Heart left ventricle (tissue), 16 donors: ENCODE measurements around the gene CRACR2A. TPM values are rescaled to one million over a fixed set of nuclear protein-coding genes. Genes with fewer than 3 reads are reported as not detected.

ENCODE experiments used
- ATAC-seq, 4 donors: fragments of 200-7000 bp; cut with Tn5 transposase; one replicate each; pipeline ENCODE4 v1.9.1; 2020 to 2022; ENCODE audit warnings: moderate library complexity in 4 of 4, mild to moderate bottlenecking in 3 of 4, moderate number of reproducible peaks in 1 of 4
- DNase-seq, 5 donors: peaks; one replicate each; pipeline ENCODE4 v3.0.0-alpha.2; 2020
- H3K27ac ChIP-seq, 12 donors: fragments of 200-600 bp; sonication (generic) in 4 of 12; one replicate each; pipeline versions ENCODE4 v1.5.0 to v1.8.0; 2016 to 2022; ENCODE audit warnings: mild to moderate bottlenecking in 2 of 12
- H3K27me3 ChIP-seq, 9 donors: fragments of 200-600 bp; sonication (generic) in 2 of 9; one replicate each; pipeline versions ENCODE4 v1.5.1 to v1.8.0; 2016 to 2022; ENCODE audit warnings: mild to moderate bottlenecking in 3 of 9
- H3K36me3 ChIP-seq, 9 donors: fragments of 200-600 bp; sonication (generic) in 2 of 9; one replicate each; pipeline versions ENCODE4 v1.5.0 to v1.8.0; 2018 to 2022; ENCODE audit warnings: mild to moderate bottlenecking in 2 of 9
- H3K4me1 ChIP-seq, 12 donors: fragments of 200-600 bp; sonication (generic) in 4 of 12; one replicate each; pipeline versions ENCODE4 v1.5.0 to v1.8.0; 2016 to 2022; ENCODE audit warnings: mild to moderate bottlenecking in 3 of 12
- H3K4me3 ChIP-seq, 12 donors: fragments of 200-600 bp; sonication (generic) in 4 of 12; one replicate each; pipeline versions ENCODE4 v1.5.0 to v1.8.0; 2017 to 2022; ENCODE audit warnings: mild to moderate bottlenecking in 9 of 12, moderate library complexity in 4 of 12
- H3K9me3 ChIP-seq, 12 donors: fragments of 200-600 bp; sonication (generic) in 4 of 12; one replicate each; pipeline versions ENCODE4 v1.5.0 to v1.8.0; 2016 to 2022; ENCODE audit warnings: mild to moderate bottlenecking in 1 of 12
- POLR2A ChIP-seq, 2 donors: fragments of 450-650 bp; IDR thresholded peaks; one replicate each; pipeline ENCODE4 v1.6.1; 2017; ENCODE audit warnings: antibody characterized with exemption in 2 of 2, mild to moderate bottlenecking in 2 of 2, moderate library complexity in 2 of 2
- WGBS, 4 donors: extraction: QIAGEN DNeasy Blood & Tissue Kit in 2 of 4; methylation state at CpG; one replicate each; pipeline versions ENCODE4 v1.1.5 to v1.1.7; 2013 to 2018; 5-methylcytosine and 5-hydroxymethylcytosine counted together
- intact Hi-C, 10 donors: fragments of 100-400 bp; cut with DNase I; formaldehyde crosslinking; loops; one replicate each; pipeline versions ENCODE4 v1.11.1 to v1.14.2; 2022
- polyA plus RNA-seq, 2 donors: library from polyadenylated mRNA; stranded (reverse); fragments of 200-250 nt; gene quantifications; one replicate each; pipeline ENCODE4 v1.2.3, GENCODE V29; 2013
- total RNA-seq, 9 donors: library from RNA; depleted of rRNA in 2 of 9; stranded (reverse); fragments of >200 nt in 2 of 9; fragmentation: NEBNext Ultra II Directional in 3 of 9; extraction: Animal tissue kit (Norgen Biotek cat#: 25700) in 3 of 9; gene quantifications; one replicate each; pipeline versions ENCODE4 v1.1.0 to v1.2.4, GENCODE V29; 2016 to 2023
- TF ChIP-seq, protein P1 (sequence below), 12 donors: fragments of 200-600 bp; sonication (generic) in 4 of 12; IDR thresholded peaks; one replicate each; pipeline versions ENCODE4 v1.5.0 to v1.8.0; 2018 to 2022; ENCODE audit warnings: antibody characterized with exemption in 12 of 12, mild to moderate bottlenecking in 5 of 12
- donor health status: ischemic (EF 13 %, LVEDD 7.1; RV severe dilation, severe dysfunction).
- donor health status: healthy with polysubstance abuse.
- donor health status: DM: no; HTN: yes; CAD: no.
- donor health status: DM: no; HTN: no; CAD: no.
- donor health status: ischemic (EF 25% LVEDD 6.9; RV normal size, moderate dysfunction).
- donor health status: ischemic (EF 25% LVEDD 5.7; RV mildly dilated, moderate dysfunction).
- donor health status: healthy.
- donor health status: DM: yes; HTN: yes; CAD: no.
- donor health status: ischemic (EF 35%, LVEDD 5.7; RV mildly dilated, moderate dysfunction).
- donor health status: nonischemic (EF 11% LVEDD 7.7; RV severe dilation, severe dysfunction).
- donor health status: DM: yes; HTN: yes; CAD: no.
- donor health status: PGD.
- donor health status: ischemic (EF 29% LVEDD 5.4; RV normal size, mild dysfunction).
- donor health status: nonischemic (EF 23%, LVEDD 6.1; RV moderate dilation, normal function).

The CRACR2A gene
- total and polyA plus RNA-seq, 11 donors: 1.0 to 14.1 (median 4.7) TPM

DNA sequence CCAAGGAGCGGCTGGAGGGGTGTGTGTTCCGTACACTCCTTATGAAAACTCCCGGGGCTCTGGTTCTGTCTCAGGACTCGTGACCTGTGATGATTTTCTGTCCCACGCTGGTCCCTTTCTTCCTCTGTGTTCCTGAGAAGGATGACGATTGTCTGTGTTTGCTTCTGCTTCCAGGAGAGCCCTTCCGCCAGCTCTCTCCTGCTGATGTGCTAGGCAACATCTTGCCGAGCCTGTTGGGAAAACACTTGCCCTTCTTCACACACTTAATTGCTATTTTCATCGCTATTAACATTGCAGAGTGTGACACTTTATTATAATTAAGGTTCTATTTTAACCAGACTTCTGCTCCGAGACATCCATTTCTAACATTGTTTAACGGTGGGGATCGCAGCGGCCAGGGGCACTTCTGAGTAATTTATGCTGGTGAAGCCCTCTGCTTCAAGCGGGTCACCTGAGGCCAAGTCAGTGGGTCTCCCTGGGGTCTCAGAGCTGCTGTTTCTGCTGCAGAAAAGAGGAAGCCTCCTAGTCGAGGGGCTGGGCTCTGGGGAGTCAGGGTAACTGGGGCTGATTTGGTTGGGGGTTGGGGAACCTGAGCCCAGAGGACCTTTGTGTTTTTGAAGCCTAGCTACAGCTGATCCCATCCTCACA lies 173.3 kb downstream of the CRACR2A start:
- WGBS, 4 donors: 80 to 87% (median 83%) methylated on average over 15 of the region's 15 CpGs
- TF ChIP-seq, protein P1, sequence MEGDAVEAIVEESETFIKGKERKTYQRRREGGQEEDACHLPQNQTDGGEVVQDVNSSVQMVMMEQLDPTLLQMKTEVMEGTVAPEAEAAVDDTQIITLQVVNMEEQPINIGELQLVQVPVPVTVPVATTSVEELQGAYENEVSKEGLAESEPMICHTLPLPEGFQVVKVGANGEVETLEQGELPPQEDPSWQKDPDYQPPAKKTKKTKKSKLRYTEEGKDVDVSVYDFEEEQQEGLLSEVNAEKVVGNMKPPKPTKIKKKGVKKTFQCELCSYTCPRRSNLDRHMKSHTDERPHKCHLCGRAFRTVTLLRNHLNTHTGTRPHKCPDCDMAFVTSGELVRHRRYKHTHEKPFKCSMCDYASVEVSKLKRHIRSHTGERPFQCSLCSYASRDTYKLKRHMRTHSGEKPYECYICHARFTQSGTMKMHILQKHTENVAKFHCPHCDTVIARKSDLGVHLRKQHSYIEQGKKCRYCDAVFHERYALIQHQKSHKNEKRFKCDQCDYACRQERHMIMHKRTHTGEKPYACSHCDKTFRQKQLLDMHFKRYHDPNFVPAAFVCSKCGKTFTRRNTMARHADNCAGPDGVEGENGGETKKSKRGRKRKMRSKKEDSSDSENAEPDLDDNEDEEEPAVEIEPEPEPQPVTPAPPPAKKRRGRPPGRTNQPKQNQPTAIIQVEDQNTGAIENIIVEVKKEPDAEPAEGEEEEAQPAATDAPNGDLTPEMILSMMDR (IDR thresholded peaks at IDR 0.05): no peak
- no peak for TF ChIP-seq POLR2A (IDR thresholded peaks at IDR 0.05)
- intact Hi-C loops: no loop called here
- Histone ChIP-seq H3K36me3 (no peaks in the 10 kb centered on the region), H3K27me3 (peaks cover 0 to 4% (median 0%) of the 10 kb centered on the region in 9 donors), H3K27ac (no peak overlapping the region), H3K9me3 (peaks cover 0 to 11% (median 1%) of the 10 kb centered on the region in 12 donors), H3K4me3 (no peak overlapping the region), H3K4me1 (no peaks in the 10 kb centered on the region)
- ATAC-seq (no peak), DNase-seq (no peak)

DNA sequence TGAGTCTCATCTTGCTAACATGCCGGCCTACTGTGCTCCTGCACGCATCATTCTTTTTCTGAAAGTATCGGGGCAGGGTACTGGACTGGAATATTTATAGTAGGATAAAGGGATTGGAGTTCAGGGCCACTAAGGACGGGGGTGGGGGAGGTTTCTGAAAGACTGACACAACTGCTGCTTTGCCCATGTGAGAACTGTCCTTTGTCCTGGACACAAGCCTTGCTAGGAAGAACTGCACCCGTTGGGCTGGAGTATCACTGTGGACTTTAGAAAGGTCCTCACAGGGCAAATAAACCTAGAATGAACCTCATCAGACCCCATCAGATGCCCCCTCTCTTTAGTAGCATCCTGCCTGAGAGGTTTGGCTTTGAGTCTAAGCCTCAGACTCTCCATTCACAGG lies 174.4 kb downstream of the CRACR2A start:
- Histone ChIP-seq H3K4me1 (no peaks in the 10 kb centered on the region), H3K27me3 (peaks cover 0 to 4% (median 0%) of the 10 kb centered on the region in 9 donors), H3K9me3 (peaks cover 0 to under 1% (median 0%) of the 10 kb centered on the region in 12 donors), H3K36me3 (no peaks in the 10 kb centered on the region), H3K27ac (no peak overlapping the region), H3K4me3 (no peak overlapping the region)
- TF ChIP-seq, protein P1 (IDR thresholded peaks at IDR 0.05): no peak
- no peak for TF ChIP-seq POLR2A (IDR thresholded peaks at IDR 0.05)
- DNase-seq: no peak
- intact Hi-C loops: no loop called here
- WGBS, 4 donors: 75 to 81% (median 77%) methylated on average over 5 of the region's 5 CpGs
- ATAC-seq: no peak

DNA sequence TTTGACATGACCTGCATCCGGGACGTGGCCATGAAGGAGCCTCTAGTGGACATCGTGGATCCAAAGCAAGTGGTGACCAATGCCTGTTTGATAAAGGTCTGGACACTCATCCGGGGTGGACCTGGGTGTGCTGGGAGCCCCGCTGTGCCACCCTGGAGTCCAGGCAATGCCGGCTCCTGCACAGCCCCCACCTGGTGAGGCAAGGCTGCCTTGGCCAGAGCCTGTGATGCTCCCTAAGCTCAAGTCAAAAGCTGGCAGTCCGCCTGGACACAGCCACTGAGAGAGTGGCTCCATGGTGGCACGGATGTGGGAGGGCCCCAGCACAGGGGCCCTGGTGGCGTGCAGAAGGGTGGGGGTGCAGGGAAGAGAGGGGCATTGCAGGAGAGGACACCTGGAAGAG lies 176.0 kb downstream of the CRACR2A start:
- no peak overlapping the region for H3K27ac ChIP-seq
- intact Hi-C loops: no loop called here
- H3K27me3 ChIP-seq: peaks cover 0 to 4% (median 0%) of the 10 kb centered on the region in 9 donors
- no peaks in the 10 kb centered on the region for H3K4me1 ChIP-seq
- TF ChIP-seq POLR2A (IDR thresholded peaks at IDR 0.05): no peak
- TF ChIP-seq, protein P1 (IDR thresholded peaks at IDR 0.05): no peak
- DNase-seq (no peak), ATAC-seq (peak in 1 of 4 donors; percentile 41)
- WGBS, 4 donors: 89 to 95% (median 93%) methylated on average over 8 to 9 of the region's 9 CpGs
- H3K9me3 ChIP-seq: no peaks in the 10 kb centered on the region
- no peaks in the 10 kb centered on the region for H3K36me3 ChIP-seq
- no peak overlapping the region for H3K4me3 ChIP-seq

DNA sequence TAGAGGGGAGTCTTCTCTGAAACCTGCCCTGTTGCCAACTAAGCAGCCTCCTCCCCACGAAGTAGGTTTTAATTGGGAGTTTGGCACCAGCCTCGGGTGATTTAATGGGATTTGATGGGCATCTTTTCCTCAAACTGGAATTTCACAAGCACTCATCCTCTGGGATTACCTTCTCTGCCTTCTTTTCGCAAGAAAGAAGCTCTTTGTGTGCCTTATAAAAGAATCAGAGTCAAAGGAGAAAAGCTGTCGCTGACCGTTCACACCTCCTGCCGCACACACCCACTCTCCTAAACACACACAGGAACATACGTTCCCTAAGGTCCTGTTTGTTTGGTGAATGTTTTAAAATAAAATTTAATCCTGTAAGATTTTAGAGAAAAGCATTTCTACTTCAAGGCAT lies 177.9 kb downstream of the CRACR2A start:
- DNase-seq: no peak

More for the DNA sequence above, 177.9 kb downstream of the CRACR2A start:
- Histone ChIP-seq H3K27ac (no peak overlapping the region), H3K27me3 (peaks cover 0 to 4% (median 0%) of the 10 kb centered on the region in 9 donors), H3K9me3 (no peaks in the 10 kb centered on the region), H3K36me3 (no peaks in the 10 kb centered on the region), H3K4me3 (no peak overlapping the region), H3K4me1 (no peaks in the 10 kb centered on the region)
- TF ChIP-seq, protein P1 (IDR thresholded peaks at IDR 0.05): no peak
- TF ChIP-seq POLR2A (IDR thresholded peaks at IDR 0.05): no peak
- intact Hi-C loops: no loop called here
- ATAC-seq: no peak
- WGBS, 4 donors: 78 to 87% (median 79%) methylated on average over 7 of the region's 7 CpGs
